Neural progenitor cell (in vitro differentiated cells): ENCODE measurements around the gene SMIM36.

Experiments
- CTCF ChIP-seq: fragments of 200-600 bp; sonication (generic); IDR thresholded peaks from 2 replicates; pipeline ENCODE4 v1.5.1; 2017; ENCODE audit warnings: antibody characterized with exemption, mild to moderate bottlenecking
- EZH2phosphoT487 ChIP-seq: fragments of 200-600 bp; sonication (generic); IDR thresholded peaks from 2 replicates; pipeline ENCODE4 v1.6.1; 2017; ENCODE audit warnings: antibody characterized with exemption

DNA sequence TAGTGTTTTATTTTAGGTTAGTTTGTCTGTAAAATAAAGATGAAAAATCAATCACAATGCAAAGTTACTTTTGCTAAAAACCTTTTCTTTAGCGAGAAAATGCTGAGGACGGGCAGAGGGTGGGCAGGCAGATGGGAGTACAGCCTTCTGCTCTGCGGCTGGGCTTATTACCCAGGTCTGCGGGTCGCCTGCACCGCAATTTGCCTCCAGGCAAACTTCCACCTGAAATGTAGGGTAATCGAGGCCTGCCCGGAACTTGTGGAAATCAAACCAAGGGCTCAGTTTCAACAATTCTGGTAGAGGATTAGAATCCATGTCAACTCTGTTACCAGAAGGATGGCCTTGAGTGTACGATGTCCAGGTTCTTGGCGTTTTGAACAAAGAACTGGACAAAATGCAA is 67.3 kb downstream of the SMIM36 start:
- TF ChIP-seq CTCF = no peak
- no peak for TF ChIP-seq EZH2phosphoT487
